Urothelium cell line (cell line): Measurements from ENCODE around the gene LPIN2.
A peak's percentile ranks its signal among the peaks of the same experiment; 100 is the strongest.
"Not testable (repeated sequence)": the region's sequence is repeated elsewhere in the genome, so short reads cannot be mapped to it uniquely, and the experiment has no call there.

Source experiments
- DNase-seq: peaks from one replicate; pipeline ENCODE4 v3.0.0; 2011; ENCODE audit warnings: low spot score, mixed read lengths
- FAIRE-seq: peaks from 2 replicates; lab custom pipeline; 2011; peaks lifted over from hg19 to GRCh38; lab: Jason Lieb, UNC

LPIN2 gene

GRCh38 chr18:3046216-3046808 lies 33.4 kb upstream of the LPIN2 start:
- DNase-seq (no peak), FAIRE-seq (peak; percentile 48)

GRCh38 chr18:3044931-3045698 lies 32.2 kb upstream of the LPIN2 start:
- no peak for DNase-seq
- FAIRE-seq, result peak; percentile 37

GRCh38 chr18:3042379-3042778 lies 29.4 kb upstream of the LPIN2 start:
- FAIRE-seq, result no peak
- no peak for DNase-seq

- FAIRE-seq, result no peak
- no peak for DNase-seq
Measured at GRCh38 chr18:3041843-3042242, 28.9 kb upstream of the LPIN2 start.

- DNase-seq (no peak), FAIRE-seq (no peak)
Measured at GRCh38 chr18:3040881-3041280, 27.9 kb upstream of the LPIN2 start.

GRCh38 chr18:3040173-3040572 lies 27.2 kb upstream of the LPIN2 start:
- FAIRE-seq (no peak), DNase-seq (no peak)

GRCh38 chr18:3037423-3037915 lies 24.5 kb upstream of the LPIN2 start:
- peak; percentile 83 for DNase-seq
- peak; percentile 93 for FAIRE-seq

- DNase-seq (no peak), FAIRE-seq (no peak)
Measured at GRCh38 chr18:3036108-3036507, 23.2 kb upstream of the LPIN2 start.

GRCh38 chr18:3035635-3036034 lies 22.7 kb upstream of the LPIN2 start:
- no peak for FAIRE-seq
- DNase-seq, result no peak

GRCh38 chr18:3032721-3033120 lies 19.8 kb upstream of the LPIN2 start:
- FAIRE-seq (peak; percentile 80), DNase-seq (no peak)

GRCh38 chr18:3029215-3029952 lies 16.4 kb upstream of the LPIN2 start:
- DNase-seq (no peak), FAIRE-seq (no peak)

- not testable (repeated sequence) for FAIRE-seq, DNase-seq
Measured at GRCh38 chr18:3028115-3028514, 15.2 kb upstream of the LPIN2 start.

- DNase-seq (no peak), FAIRE-seq (no peak)
Measured at GRCh38 chr18:3027370-3027891, 14.5 kb upstream of the LPIN2 start.

- no peak for DNase-seq
- no peak for FAIRE-seq
Measured at GRCh38 chr18:3025544-3025943, 12.6 kb upstream of the LPIN2 start.

- DNase-seq, FAIRE-seq: not testable (repeated sequence)
Measured at GRCh38 chr18:3023603-3024002, 10.7 kb upstream of the LPIN2 start.

GRCh38 chr18:3016585-3017297 lies 3.8 kb upstream of the LPIN2 start:
- FAIRE-seq (peak; percentile 35), DNase-seq (no peak)

GRCh38 chr18:3015851-3016250 lies 2.9 kb upstream of the LPIN2 start:
- DNase-seq (no peak), FAIRE-seq (no peak)

- peak; percentile 56 for FAIRE-seq
- peak; percentile 82 for DNase-seq
Measured at GRCh38 chr18:3015204-3015592, 2.3 kb upstream of the LPIN2 start.

- FAIRE-seq (no peak), DNase-seq (no peak)
Measured at GRCh38 chr18:3014503-3015203, 1.7 kb upstream of the LPIN2 start.
